Liver (tissue), 3 donors: ENCODE data around the gene GAN.

ENCODE experiments used
- ATF3 ChIP-seq: IDR thresholded peaks from 2 replicates; pipeline ENCODE4 v1.6.1; 2016; ENCODE audit warnings: antibody characterized with exemption
- CTCF ChIP-seq: fragments of 150-350 bp; IDR thresholded peaks from 2 replicates; pipeline ENCODE4 v1.5.1; 2017; ENCODE audit warnings: improper control_type of control experiment, low read depth, low read length; ENCODE audit not compliant: missing input control
- EGR1 ChIP-seq, 2 donors: IDR thresholded peaks; 2 replicates each; pipeline ENCODE4 v1.6.1; 2016 to 2018; ENCODE audit warnings: antibody characterized with exemption in 2 of 2, low read depth in 2 of 2
- GABPA ChIP-seq, 2 donors: IDR thresholded peaks in 1 of 2; conservative IDR thresholded peaks in 1 of 2; 2 replicates each; pipeline ENCODE4 v1.6.1; 2016; ENCODE audit warnings: antibody characterized with exemption in 2 of 2, mild to moderate bottlenecking in 1 of 2, moderate library complexity in 1 of 2
- JUND ChIP-seq, 2 donors: IDR thresholded peaks; 2 replicates each; pipeline ENCODE4 v1.6.1; 2016; ENCODE audit warnings: antibody characterized with exemption in 2 of 2
- MAX ChIP-seq: IDR thresholded peaks from 2 replicates; pipeline ENCODE4 v1.6.1; 2016; ENCODE audit warnings: antibody characterized with exemption
- REST ChIP-seq: IDR thresholded peaks from 2 replicates; pipeline ENCODE4 v1.6.1; 2016; ENCODE audit warnings: antibody characterized with exemption, mild to moderate bottlenecking
- SP1 ChIP-seq: IDR thresholded peaks from 2 replicates; pipeline ENCODE4 v1.6.1; 2018; ENCODE audit warnings: antibody characterized with exemption, mild to moderate bottlenecking
- TAF1 ChIP-seq: conservative IDR thresholded peaks from 2 replicates; pipeline ENCODE4 v1.6.1; 2016; ENCODE audit warnings: antibody characterized with exemption, mild to moderate bottlenecking
- donor health status: healthy.
- donor health status: healthy.

GRCh38 chr16:81416749-81417148 is 102.0 kb downstream of the GAN start:
- no peak for TF ChIP-seq CTCF
- no peak for TF ChIP-seq GABPA (IDR thresholded peaks at IDR 0.05 in 1 of 2, conservative IDR thresholded peaks at IDR 0.05 in 1 of 2)
- no peak for TF ChIP-seq SP1
- TF ChIP-seq ATF3 = no peak
- TF ChIP-seq MAX = no peak
- no peak for TF ChIP-seq REST
- no peak for TF ChIP-seq JUND (IDR thresholded peaks at IDR 0.05)
- TF ChIP-seq EGR1 (IDR thresholded peaks at IDR 0.05; ENCODE audit: low read depth in 2 of 2) = no peak
- TF ChIP-seq TAF1 = no peak
